Upper lobe of right lung (tissue), 1 donor: ENCODE measurements around the gene ACP7. TPM values are rescaled to one million over a fixed set of nuclear protein-coding genes. Genes with fewer than 3 reads are reported as not detected.
"Not testable (repeated sequence)": the region's sequence is repeated elsewhere in the genome, so short reads cannot be mapped to it uniquely, and the experiment has no call there.

Experiments
- ATAC-seq: fragments of 200-7000 bp; cut with Tn5 transposase; one replicate; pipeline ENCODE4 v1.9.1; 2020; ENCODE audit warnings: mild to moderate bottlenecking, moderate library complexity
- DNase-seq: peaks from one replicate; pipeline ENCODE4 v3.0.0-alpha.2; 2020
- H3K27ac ChIP-seq: fragments of 200-600 bp; one replicate; pipeline ENCODE4 v1.8.0; 2022
- H3K27me3 ChIP-seq: fragments of 200-600 bp; one replicate; pipeline ENCODE4 v1.8.0; 2022; ENCODE audit warnings: mild to moderate bottlenecking
- H3K36me3 ChIP-seq: fragments of 200-600 bp; one replicate; pipeline ENCODE4 v1.8.0; 2022
- H3K4me1 ChIP-seq: fragments of 200-600 bp; one replicate; pipeline ENCODE4 v1.8.0; 2022
- H3K4me3 ChIP-seq: fragments of 200-600 bp; one replicate; pipeline ENCODE4 v1.8.0; 2022; ENCODE audit warnings: mild to moderate bottlenecking
- H3K9me3 ChIP-seq: fragments of 200-600 bp; one replicate; pipeline ENCODE4 v1.8.0; 2022
- CTCF ChIP-seq: fragments of 200-600 bp; IDR thresholded peaks from one replicate; pipeline ENCODE4 v1.8.0; 2022; ENCODE audit warnings: antibody characterized with exemption
- intact Hi-C: fragments of 100-400 bp; cut with DNase I; formaldehyde crosslinking; loops from one replicate; pipeline ENCODE4 v1.11.0; 2022
- total RNA-seq: library from RNA; stranded (reverse); fragmentation: NEBNext Ultra II Directional; extraction: Animal tissue kit (Norgen Biotek cat#: 25700); gene quantifications from one replicate; pipeline ENCODE4 v1.2.1, GENCODE V29; 2021
- donor health status: DM: no; HTN: yes; CAD: no; lungs with severe emphysema.

The ACP7 gene
- total RNA-seq, 1 donor from 2014 or later: not detected

- intact Hi-C loops: no loop called here
- no peak for DNase-seq
- ATAC-seq: no peak
- H3K9me3 ChIP-seq: no peaks in the 10 kb centered on the region
- no peak overlapping the region for H3K27ac ChIP-seq
- no peaks in the 10 kb centered on the region for H3K4me1 ChIP-seq
- no peak overlapping the region for H3K4me3 ChIP-seq
- TF ChIP-seq CTCF: no peak
- H3K27me3 ChIP-seq: no peaks in the 10 kb centered on the region
- H3K36me3 ChIP-seq: no peaks in the 10 kb centered on the region
Measured at GRCh38 chr19:39111593-39112199, 27.5 kb downstream of the ACP7 start.

- ATAC-seq: no peak
- no peak overlapping the region for H3K4me3 ChIP-seq
- no peak overlapping the region for H3K27ac ChIP-seq
- no peaks in the 10 kb centered on the region for H3K4me1 ChIP-seq
- intact Hi-C loops: no loop called here
- H3K9me3 ChIP-seq: no peaks in the 10 kb centered on the region
- no peaks in the 10 kb centered on the region for H3K36me3 ChIP-seq
- DNase-seq: no peak
- TF ChIP-seq CTCF: no peak
- no peaks in the 10 kb centered on the region for H3K27me3 ChIP-seq
Measured at GRCh38 chr19:39112338-39112890, 28.2 kb downstream of the ACP7 start.

GRCh38 chr19:39113199-39113598, 29.0 kb downstream of the ACP7 start:
- no peaks in the 10 kb centered on the region for H3K4me1 ChIP-seq
- H3K9me3 ChIP-seq: no peaks in the 10 kb centered on the region
- no peak for TF ChIP-seq CTCF
- ATAC-seq (no peak), DNase-seq (no peak)
- no peaks in the 10 kb centered on the region for H3K27me3 ChIP-seq
- intact Hi-C loops: no loop called here
- no peak overlapping the region for H3K27ac ChIP-seq
- no peak overlapping the region for H3K4me3 ChIP-seq
- H3K36me3 ChIP-seq: no peaks in the 10 kb centered on the region

- Histone ChIP-seq H3K36me3 (no peaks in the 10 kb centered on the region), H3K9me3 (no peaks in the 10 kb centered on the region), H3K27me3 (no peaks in the 10 kb centered on the region), H3K4me3 (no peak overlapping the region), H3K4me1 (no peaks in the 10 kb centered on the region), H3K27ac (no peak overlapping the region)
- no peak for TF ChIP-seq CTCF
- DNase-seq: no peak
- ATAC-seq: no peak
- intact Hi-C loops: no loop called here
Measured at GRCh38 chr19:39115105-39115847, 31.1 kb downstream of the ACP7 start.

GRCh38 chr19:39117023-39117422, 32.9 kb downstream of the ACP7 start:
- ATAC-seq, H3K9me3 ChIP-seq, H3K27ac ChIP-seq, H3K4me1 ChIP-seq, H3K4me3 ChIP-seq, H3K36me3 ChIP-seq, intact Hi-C loops, H3K27me3 ChIP-seq, DNase-seq: not testable (repeated sequence)

GRCh38 chr19:39119830-39120229, 35.7 kb downstream of the ACP7 start:
- TF ChIP-seq CTCF: no peak
- H3K4me3 ChIP-seq: no peak overlapping the region
- DNase-seq (no peak), ATAC-seq (no peak)
- H3K36me3 ChIP-seq: no peaks in the 10 kb centered on the region
- no peaks in the 10 kb centered on the region for H3K4me1 ChIP-seq
- intact Hi-C loops: loop anchor here (5.0 to 10.0 kb wide), 2 partner anchors 67 to 205 kb away; partner anchors contain the start of gene LRFN1
- H3K27me3 ChIP-seq: no peaks in the 10 kb centered on the region
- no peak overlapping the region for H3K27ac ChIP-seq
- H3K9me3 ChIP-seq: no peaks in the 10 kb centered on the region
